Stomach (tissue), 4 donors: ENCODE measurements around the gene MAGI2.

Experiments used
- POLR2AphosphoS5 ChIP-seq, 3 donors: sonication (generic); formaldehyde crosslinking; IDR thresholded peaks; one replicate each; pipeline ENCODE4 v1.6.1; 2016; ENCODE audit warnings: antibody characterized with exemption in 3 of 3
- TF ChIP-seq, protein P1 (sequence below), 7 experiments: fragments of 450-650 bp in 4 of 7; fragments of 200-600 bp in 3 of 7; sonication (generic) in 3 of 7; IDR thresholded peaks; one replicate each; pipeline ENCODE4 v1.5.1; 2016 to 2019; ENCODE audit warnings: antibody characterized with exemption in 7 of 7, control low read depth in 2 of 7, mild to moderate bottlenecking in 1 of 7

DNA sequence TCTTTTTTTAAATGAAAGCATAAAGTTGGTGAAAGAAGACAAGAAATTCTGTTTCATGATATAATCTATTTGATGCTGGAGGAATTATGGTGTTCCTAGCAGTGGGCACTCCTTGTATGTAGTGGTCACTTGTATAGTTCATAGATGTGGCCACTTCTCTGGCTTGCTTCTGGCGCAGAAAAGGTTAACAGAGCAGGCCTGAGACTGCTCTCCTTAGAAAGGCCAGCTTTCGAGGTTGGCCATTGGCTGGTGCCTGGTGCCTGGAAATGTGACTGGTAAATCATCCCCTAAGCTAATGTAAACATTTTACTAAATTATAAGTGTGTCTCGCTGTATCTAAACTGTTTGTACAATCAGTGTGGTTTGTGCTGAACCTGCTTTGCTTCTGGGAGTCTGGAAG lies 1378.8 kb downstream of the MAGI2 start:
- no peak for TF ChIP-seq POLR2AphosphoS5 (IDR thresholded peaks at IDR 0.05)
- TF ChIP-seq, protein P1, sequence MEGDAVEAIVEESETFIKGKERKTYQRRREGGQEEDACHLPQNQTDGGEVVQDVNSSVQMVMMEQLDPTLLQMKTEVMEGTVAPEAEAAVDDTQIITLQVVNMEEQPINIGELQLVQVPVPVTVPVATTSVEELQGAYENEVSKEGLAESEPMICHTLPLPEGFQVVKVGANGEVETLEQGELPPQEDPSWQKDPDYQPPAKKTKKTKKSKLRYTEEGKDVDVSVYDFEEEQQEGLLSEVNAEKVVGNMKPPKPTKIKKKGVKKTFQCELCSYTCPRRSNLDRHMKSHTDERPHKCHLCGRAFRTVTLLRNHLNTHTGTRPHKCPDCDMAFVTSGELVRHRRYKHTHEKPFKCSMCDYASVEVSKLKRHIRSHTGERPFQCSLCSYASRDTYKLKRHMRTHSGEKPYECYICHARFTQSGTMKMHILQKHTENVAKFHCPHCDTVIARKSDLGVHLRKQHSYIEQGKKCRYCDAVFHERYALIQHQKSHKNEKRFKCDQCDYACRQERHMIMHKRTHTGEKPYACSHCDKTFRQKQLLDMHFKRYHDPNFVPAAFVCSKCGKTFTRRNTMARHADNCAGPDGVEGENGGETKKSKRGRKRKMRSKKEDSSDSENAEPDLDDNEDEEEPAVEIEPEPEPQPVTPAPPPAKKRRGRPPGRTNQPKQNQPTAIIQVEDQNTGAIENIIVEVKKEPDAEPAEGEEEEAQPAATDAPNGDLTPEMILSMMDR (IDR thresholded peaks at IDR 0.05): no peak
